GM12878 (cell line): Measurements from ENCODE around the gene DDX4. TPM values are rescaled to one million over a fixed set of nuclear protein-coding genes. Genes with fewer than 3 reads are reported as not detected.

Source experiments
- ATAC-seq: fragments of 200-7000 bp; cut with Tn5 transposase; 3 replicates; pipeline ENCODE4 v1.9.1; 2020; ENCODE audit warnings: mild to moderate bottlenecking, moderate library complexity
- BruUV-seq: library from RNA; stranded (reverse); fragments of 400-500 nt; replicated peaks from 2 replicates; lab custom pipeline; 2021; lab: Mats Ljungman, UMichigan
- CTCF ChIA-PET: fragments of 300-600 bp; sonication (Branson Sonifier 250); formaldehyde crosslinking; extraction: SDS; loops from one replicate; lab custom pipeline; 2021; ENCODE audit warnings: inconsistent platforms; lab: Yijun Ruan, JAX
- POLR2A ChIA-PET: fragments of 350-600 bp; formaldehyde crosslinking; extraction: SDS; loops from one replicate; lab custom pipeline; 2021; ENCODE audit warnings: inconsistent platforms; lab: Charles Lee
- RAD21 ChIA-PET: fragments of 300-600 bp; sonication (Branson Sonifier 250); formaldehyde crosslinking; loops from one replicate; lab custom pipeline; 2023; ENCODE audit warnings: antibody characterized with exemption; ENCODE audit not compliant: unreplicated experiment; lab: Charles Lee
- SMC1A ChIA-PET: fragments of 300-600 bp; sonication (Branson Sonifier 250); formaldehyde crosslinking; loops from one replicate; lab custom pipeline; 2023; ENCODE audit not compliant: unreplicated experiment, uncharacterized antibody; lab: Charles Lee
- DNase-seq: peaks from one replicate; pipeline ENCODE4 v3.0.0-alpha.2; 2011; ENCODE audit warnings: low read depth, low spot score
- FAIRE-seq: peaks from 3 replicates; lab custom pipeline; 2011; peaks lifted over from hg19 to GRCh38; lab: Jason Lieb, UNC
- H2AFZ ChIP-seq: 2 replicates; pipeline ENCODE4 v1.6.0; 2011; ENCODE audit warnings: low read depth, low read length, control low read depth; ENCODE audit not compliant: control insufficient read depth
- H3K27ac ChIP-seq: 2 replicates; pipeline ENCODE4 v1.5.1; 2011; ENCODE audit warnings: control low read depth; ENCODE audit not compliant: control insufficient read depth, insufficient read depth
- H3K27me3 ChIP-seq, 2 experiments: replicated peaks in 1 of 2; 2 replicates each; pipeline versions ENCODE4 v1.6.0 to v1.6.1; 2011; ENCODE audit warnings: low read length in 1 of 2; ENCODE audit not compliant: control insufficient read depth in 2 of 2, insufficient read depth in 2 of 2
- H3K36me3 ChIP-seq, 2 experiments: 2 replicates each; pipeline ENCODE4 v1.5.1; 2011; ENCODE audit warnings: low read length in 1 of 2; ENCODE audit not compliant: control insufficient read depth in 2 of 2, insufficient read depth in 2 of 2
- H3K4me1 ChIP-seq: 2 replicates; pipeline ENCODE4 v1.6.1; 2011; ENCODE audit warnings: mild to moderate bottlenecking, low read length, moderate library complexity, mixed read lengths; ENCODE audit not compliant: control insufficient read depth, insufficient read depth
- H3K4me2 ChIP-seq: 2 replicates; pipeline ENCODE4 v1.6.0; 2011; ENCODE audit warnings: control low read depth; ENCODE audit not compliant: control insufficient read depth, insufficient read depth
- H3K4me3 ChIP-seq: fragments of 200-600 bp; sonication (generic); 2 replicates; pipeline ENCODE4 v1.5.1; 2016
- H3K79me2 ChIP-seq: 2 replicates; pipeline ENCODE4 v1.6.0; 2011; ENCODE audit warnings: low read length; ENCODE audit not compliant: control insufficient read depth, insufficient read depth
- H3K9ac ChIP-seq: 2 replicates; pipeline ENCODE4 v1.8.0; 2011; ENCODE audit warnings: low read length, control low read depth, mixed read lengths; ENCODE audit not compliant: control insufficient read depth, insufficient read depth
- H3K9me3 ChIP-seq: replicated peaks from 3 replicates; pipeline ENCODE4 v1.5.1; 2011; ENCODE audit warnings: mild to moderate bottlenecking, low read length; ENCODE audit not compliant: control insufficient read depth, insufficient read depth
- H4K20me1 ChIP-seq: 2 replicates; pipeline ENCODE4 v1.6.0; 2011; ENCODE audit not compliant: control insufficient read depth, insufficient read depth
- CHD2 ChIP-seq: IDR thresholded peaks from 2 replicates; pipeline ENCODE4 v1.6.1; 2011; ENCODE audit warnings: low read depth, low read length, improper control_type of control experiment, borderline replicate concordance
- IRF4 ChIP-seq: IDR thresholded peaks from 2 replicates; pipeline ENCODE4 v1.6.1; 2011; ENCODE audit warnings: low read depth, low read length
- MAX ChIP-seq: IDR thresholded peaks from 2 replicates; pipeline ENCODE4 v1.6.1; 2012; ENCODE audit warnings: low read depth, low read length, improper control_type of control experiment
- SMAD1 ChIP-seq: fragments of 450-650 bp; IDR thresholded peaks from 2 replicates; pipeline ENCODE4 v1.6.1; 2018; ENCODE audit warnings: mild to moderate bottlenecking, low read depth; ENCODE audit not compliant: partially characterized antibody
- SMC3 ChIP-seq: IDR thresholded peaks from 2 replicates; pipeline ENCODE4 v1.6.1; 2011; ENCODE audit warnings: low read length, improper control_type of control experiment, borderline replicate concordance
- STAT1 ChIP-seq: fragments of 450-650 bp; conservative IDR thresholded peaks from 2 replicates; pipeline ENCODE4 v1.6.1; 2014; ENCODE audit warnings: antibody characterized with exemption, mild to moderate bottlenecking
- TAF1 ChIP-seq: IDR thresholded peaks from 2 replicates; pipeline ENCODE4 v1.6.1; 2011; ENCODE audit warnings: mild to moderate bottlenecking, low read depth, low read length, borderline replicate concordance
- ZNF217 ChIP-seq: fragments of 450-650 bp; IDR thresholded peaks from 2 replicates; pipeline ENCODE4 v1.6.1; 2017; ENCODE audit warnings: antibody characterized with exemption, mild to moderate bottlenecking
- in situ Hi-C: fragments of 300-500 bp; cut with MboI; formaldehyde crosslinking; loops from 9 replicates; pipeline ENCODE4 v1.14.3; 2018; ENCODE audit warnings: mixed read lengths
- intact Hi-C: fragments of 100-400 bp; cut with micrococcal nuclease; formaldehyde crosslinking; loops from one replicate; pipeline ENCODE4 v1.14.2; 2022; ENCODE audit not compliant: unreplicated experiment
- polyA plus RNA-seq, 11 experiments: library from polyadenylated mRNA; depleted of rRNA in 4 of 11; unstranded in 6 of 11; stranded (reverse) in 5 of 11; fragments of >200 nt; fragmentation: Nextera tagmentation in 4 of 11; fragmentation: Illumina TruSeq in 1 of 11; extraction: Ambion mirVana in 4 of 11; extraction: Trizol in 1 of 11; gene quantifications; 1 replicate in 1 of 11; 2 replicates in 10 of 11; pipeline versions ENCODE4 v1.2.1 to v1.2.3, GENCODE V29; 2011 to 2016; ENCODE audit warnings: inconsistent platforms in 2 of 11, missing spikeins in 2 of 11, low read depth in 1 of 11
- total RNA-seq, 4 experiments: library from RNA; depleted of rRNA in 3 of 4; stranded (reverse); fragments of >200 nt in 3 of 4; fragmentation: Illumina TruSeq in 1 of 4; extraction: Trizol in 1 of 4; gene quantifications; 2 replicates each; pipeline versions ENCODE4 v1.2.1 to v1.2.3, GENCODE V29; 2013 to 2021
- TF ChIP-seq, protein P1 (sequence below): fragments of 450-650 bp; IDR thresholded peaks from 2 replicates; pipeline ENCODE4 v1.6.1; 2017; ENCODE audit warnings: mild to moderate bottlenecking, moderate library complexity

Gene DDX4
- total and polyA plus RNA-seq, 10 of the 15 experiments (the other 5 are each of a cell fraction or from before 2014, with no cell fraction given) = 0.05 to 0.36 (median 0.09) TPM; not detected in 4

GRCh38 chr5:55816342-55816741 lies 78.5 kb downstream of the DDX4 start:
- Histone ChIP-seq H3K4me3 (no peak overlapping the region), H3K27ac (no peak overlapping the region), H4K20me1 (no peaks in the 10 kb centered on the region), H3K79me2 (no peaks in the 10 kb centered on the region), H3K27me3 (peaks cover 0 to 4% of the 10 kb centered on the region in 2 experiments; a peak in 1 of 4 replicates), H3K4me1 (no peaks in the 10 kb centered on the region), H3K36me3 (no peaks in the 10 kb centered on the region), H3K4me2 (no peak overlapping the region), H2AFZ (no peak overlapping the region), H3K9me3 (no peaks in the 10 kb centered on the region; the same call in 2 of the 3 replicates), H3K9ac (no peak overlapping the region)
- in situ Hi-C loops = no loop called here
- ATAC-seq (no peak), FAIRE-seq (no peak), DNase-seq (no peak)
- CTCF ChIA-PET = no interaction called here
- intact Hi-C loops = no loop called here
- TF ChIP-seq SMC3 (no peak), CHD2 (no peak), MAX (no peak), TAF1 (no peak), STAT1 (no peak), IRF4 (no peak), SMAD1 (no peak), ZNF217 (no peak)
- TF ChIP-seq, protein P1, sequence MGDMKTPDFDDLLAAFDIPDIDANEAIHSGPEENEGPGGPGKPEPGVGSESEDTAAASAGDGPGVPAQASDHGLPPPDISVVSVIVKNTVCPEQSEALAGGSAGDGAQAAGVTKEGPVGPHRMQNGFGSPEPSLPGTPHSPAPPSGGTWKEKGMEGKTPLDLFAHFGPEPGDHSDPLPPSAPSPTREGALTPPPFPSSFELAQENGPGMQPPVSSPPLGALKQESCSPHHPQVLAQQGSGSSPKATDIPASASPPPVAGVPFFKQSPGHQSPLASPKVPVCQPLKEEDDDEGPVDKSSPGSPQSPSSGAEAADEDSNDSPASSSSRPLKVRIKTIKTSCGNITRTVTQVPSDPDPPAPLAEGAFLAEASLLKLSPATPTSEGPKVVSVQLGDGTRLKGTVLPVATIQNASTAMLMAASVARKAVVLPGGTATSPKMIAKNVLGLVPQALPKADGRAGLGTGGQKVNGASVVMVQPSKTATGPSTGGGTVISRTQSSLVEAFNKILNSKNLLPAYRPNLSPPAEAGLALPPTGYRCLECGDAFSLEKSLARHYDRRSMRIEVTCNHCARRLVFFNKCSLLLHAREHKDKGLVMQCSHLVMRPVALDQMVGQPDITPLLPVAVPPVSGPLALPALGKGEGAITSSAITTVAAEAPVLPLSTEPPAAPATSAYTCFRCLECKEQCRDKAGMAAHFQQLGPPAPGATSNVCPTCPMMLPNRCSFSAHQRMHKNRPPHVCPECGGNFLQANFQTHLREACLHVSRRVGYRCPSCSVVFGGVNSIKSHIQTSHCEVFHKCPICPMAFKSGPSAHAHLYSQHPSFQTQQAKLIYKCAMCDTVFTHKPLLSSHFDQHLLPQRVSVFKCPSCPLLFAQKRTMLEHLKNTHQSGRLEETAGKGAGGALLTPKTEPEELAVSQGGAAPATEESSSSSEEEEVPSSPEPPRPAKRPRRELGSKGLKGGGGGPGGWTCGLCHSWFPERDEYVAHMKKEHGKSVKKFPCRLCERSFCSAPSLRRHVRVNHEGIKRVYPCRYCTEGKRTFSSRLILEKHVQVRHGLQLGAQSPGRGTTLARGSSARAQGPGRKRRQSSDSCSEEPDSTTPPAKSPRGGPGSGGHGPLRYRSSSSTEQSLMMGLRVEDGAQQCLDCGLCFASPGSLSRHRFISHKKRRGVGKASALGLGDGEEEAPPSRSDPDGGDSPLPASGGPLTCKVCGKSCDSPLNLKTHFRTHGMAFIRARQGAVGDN = no peak
- RAD21 ChIA-PET = no interaction called here
- SMC1A ChIA-PET = interaction anchor here (1.4 kb wide), 1 partner anchor 11 kb away, joined by 5 read pairs; no protein-coding TSS in a partner anchor
- BruUV-seq = no TSS peak
- POLR2A ChIA-PET = no interaction called here
